A375 (cell line): Measurements from ENCODE around the gene EVA1C. TPM values are rescaled to one million over a fixed set of nuclear protein-coding genes. Genes with fewer than 3 reads are reported as not detected.
A peak's percentile ranks its signal among the peaks of the same experiment; 100 is the strongest.

Experiments used
- small RNA-seq: library from RNA; depleted of rRNA; stranded (forward); fragments of <200 nt; gene quantifications from one replicate; pipeline ENCODE3, GENCODE V24; 2014
- total RNA-seq: library from RNA; depleted of rRNA; stranded (reverse); fragments of >200 nt; shearing (Covaris generic); gene quantifications from 2 replicates; pipeline ENCODE4 v1.2.3, GENCODE V29; 2014; rRNA removed

Gene EVA1C, protein sequence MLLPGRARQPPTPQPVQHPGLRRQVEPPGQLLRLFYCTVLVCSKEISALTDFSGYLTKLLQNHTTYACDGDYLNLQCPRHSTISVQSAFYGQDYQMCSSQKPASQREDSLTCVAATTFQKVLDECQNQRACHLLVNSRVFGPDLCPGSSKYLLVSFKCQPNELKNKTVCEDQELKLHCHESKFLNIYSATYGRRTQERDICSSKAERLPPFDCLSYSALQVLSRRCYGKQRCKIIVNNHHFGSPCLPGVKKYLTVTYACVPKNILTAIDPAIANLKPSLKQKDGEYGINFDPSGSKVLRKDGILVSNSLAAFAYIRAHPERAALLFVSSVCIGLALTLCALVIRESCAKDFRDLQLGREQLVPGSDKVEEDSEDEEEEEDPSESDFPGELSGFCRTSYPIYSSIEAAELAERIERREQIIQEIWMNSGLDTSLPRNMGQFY
- total RNA-seq, result 5.2 and 11.0 TPM in 2 replicates

DNA sequence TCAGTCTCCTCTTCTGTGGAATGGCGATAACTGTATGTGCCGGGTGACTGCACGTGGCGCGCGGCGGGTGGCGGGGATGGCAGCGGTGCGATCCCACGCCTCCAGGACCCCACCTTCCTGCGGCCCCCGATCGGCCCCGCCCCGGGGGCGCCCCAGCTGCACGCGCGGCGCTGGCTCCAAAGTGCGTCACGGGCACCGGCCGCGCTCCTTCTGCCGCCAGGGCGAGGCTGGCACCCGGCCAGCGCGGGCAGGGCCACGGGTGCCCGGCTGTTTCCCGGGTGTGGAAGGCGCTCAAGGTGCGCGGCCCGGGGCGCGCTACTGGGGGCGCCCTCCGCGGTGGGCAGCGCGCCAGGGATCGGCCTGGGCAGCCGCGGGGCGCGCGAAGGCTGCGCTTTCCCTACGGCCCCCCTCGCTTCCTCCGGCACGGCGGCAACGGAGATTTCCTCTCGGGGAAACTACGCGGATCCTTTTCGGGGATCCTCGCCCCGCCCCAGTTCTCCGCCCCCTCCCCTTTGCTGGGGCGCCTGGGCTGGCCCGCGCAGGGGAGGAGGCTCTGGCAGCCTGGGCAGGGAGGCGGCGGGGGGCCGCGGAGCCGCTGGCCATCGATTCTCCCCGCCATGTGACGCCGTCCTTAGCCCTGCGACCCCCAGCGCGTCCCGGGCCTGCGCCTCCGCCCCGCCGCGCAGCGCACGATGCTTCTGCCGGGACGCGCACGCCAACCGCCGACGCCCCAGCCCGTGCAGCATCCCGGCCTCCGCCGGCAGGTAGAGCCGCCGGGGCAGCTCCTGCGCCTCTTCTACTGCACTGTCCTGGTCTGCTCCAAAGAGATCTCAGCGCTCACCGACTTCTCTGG is at the start of gene EVA1C:
Gene EVA1C (plus strand): TSS at position 545 of the 853 bp plus-strand sequence. CDS start 148 bp downstream, at position 693.

GRCh38 chr21:32392880-32393676 is 19.4 kb upstream of the EVA1C start, which contains the start of gene URB1:
Gene URB1 (minus strand): TSS chr21:32393012. CDS start chr21:32392910, 102 bp downstream.

Small RNAs within 50 kb of the gene (small RNA-seq; reads per million reads assigned to genes)
- gene RF00438 (not detected), gene RNA5SP490 (1.9 reads per million, percentile 73 among the genes with 10 or more reads in this experiment), gene SNORA80A (18.1 reads per million, percentile 92 among the genes with 10 or more reads in this experiment)

Other genes with a start within 250 kb of the EVA1C start
- gene MIS18A, start 133.7 kb upstream of the EVA1C start, total RNA-seq, result 14.5 and 15.1 TPM in 2 replicates
- gene MRAP, start 113.9 kb upstream of the EVA1C start, total RNA-seq, result not detected in 2 replicates
- gene URB1, start 19.7 kb upstream of the EVA1C start, total RNA-seq, result 22.2 and 22.9 TPM in 2 replicates
- 0.34 and 1.3 TPM in 2 replicates for gene TCP10L, start 172.8 kb downstream of the EVA1C start, total RNA-seq
- 64.5 and 74.8 TPM in 2 replicates for gene CFAP298, start 199.7 kb downstream of the EVA1C start, total RNA-seq